HG03108 (cell line): ENCODE results near the gene ITPKB.
"Not testable (repeated sequence)": the region's sequence is repeated elsewhere in the genome, so short reads cannot be mapped to it uniquely, and the experiment has no call there.

Source experiments
- ATAC-seq: cut with Tn5 transposase; IDR thresholded peaks from one replicate; pipeline ENCODE4 v1.9.1; 2021; ENCODE audit warnings: moderate library complexity; ENCODE audit not compliant: unreplicated experiment

ITPKB gene

GRCh38 chr1:226627050-226627755, 111.9 kb downstream of the ITPKB start:
- ATAC-seq, result no peak

GRCh38 chr1:226626577-226626956, 112.5 kb downstream of the ITPKB start:
- no peak for ATAC-seq

- ATAC-seq, result no peak
These were observed 113.1 kb downstream of the ITPKB start for GRCh38 chr1:226625832-226626576.

- ATAC-seq, result no peak
These were observed 113.8 kb downstream of the ITPKB start for GRCh38 chr1:226625326-226625725.

- no peak for ATAC-seq
These were observed 114.6 kb downstream of the ITPKB start for GRCh38 chr1:226624526-226624925.

- no peak for ATAC-seq
These were observed 117.1 kb downstream of the ITPKB start for GRCh38 chr1:226622012-226622411.

GRCh38 chr1:226619031-226619430, 120.1 kb downstream of the ITPKB start:
- no peak for ATAC-seq

GRCh38 chr1:226618380-226618779, 120.7 kb downstream of the ITPKB start:
- no peak for ATAC-seq

- ATAC-seq, result not testable (repeated sequence)
These were observed 121.4 kb downstream of the ITPKB start for GRCh38 chr1:226617719-226618118.

- ATAC-seq, result no peak
These were observed 122.0 kb downstream of the ITPKB start for GRCh38 chr1:226617109-226617508.

- ATAC-seq, result no peak
These were observed 122.4 kb downstream of the ITPKB start for GRCh38 chr1:226616636-226617035.

- no peak for ATAC-seq
These were observed 123.2 kb downstream of the ITPKB start for GRCh38 chr1:226615876-226616275.

GRCh38 chr1:226611980-226612379, 127.1 kb downstream of the ITPKB start:
- ATAC-seq, result not testable (repeated sequence)

- no peak for ATAC-seq
These were observed 127.8 kb downstream of the ITPKB start for GRCh38 chr1:226611301-226611700.

GRCh38 chr1:226610671-226611070, 128.4 kb downstream of the ITPKB start:
- ATAC-seq, result no peak

- ATAC-seq, result no peak
These were observed 129.1 kb downstream of the ITPKB start for GRCh38 chr1:226609836-226610455.

- no peak for ATAC-seq
These were observed 130.2 kb downstream of the ITPKB start for GRCh38 chr1:226608699-226609505.

GRCh38 chr1:226607821-226608220, 131.3 kb downstream of the ITPKB start:
- ATAC-seq, result no peak

- ATAC-seq, result no peak
These were observed 131.8 kb downstream of the ITPKB start for GRCh38 chr1:226607268-226607660.

- ATAC-seq, result no peak
These were observed 132.5 kb downstream of the ITPKB start for GRCh38 chr1:226606311-226607267.
